ENCODE results near the gene ADRB2.

ADRB2 gene

DNA sequence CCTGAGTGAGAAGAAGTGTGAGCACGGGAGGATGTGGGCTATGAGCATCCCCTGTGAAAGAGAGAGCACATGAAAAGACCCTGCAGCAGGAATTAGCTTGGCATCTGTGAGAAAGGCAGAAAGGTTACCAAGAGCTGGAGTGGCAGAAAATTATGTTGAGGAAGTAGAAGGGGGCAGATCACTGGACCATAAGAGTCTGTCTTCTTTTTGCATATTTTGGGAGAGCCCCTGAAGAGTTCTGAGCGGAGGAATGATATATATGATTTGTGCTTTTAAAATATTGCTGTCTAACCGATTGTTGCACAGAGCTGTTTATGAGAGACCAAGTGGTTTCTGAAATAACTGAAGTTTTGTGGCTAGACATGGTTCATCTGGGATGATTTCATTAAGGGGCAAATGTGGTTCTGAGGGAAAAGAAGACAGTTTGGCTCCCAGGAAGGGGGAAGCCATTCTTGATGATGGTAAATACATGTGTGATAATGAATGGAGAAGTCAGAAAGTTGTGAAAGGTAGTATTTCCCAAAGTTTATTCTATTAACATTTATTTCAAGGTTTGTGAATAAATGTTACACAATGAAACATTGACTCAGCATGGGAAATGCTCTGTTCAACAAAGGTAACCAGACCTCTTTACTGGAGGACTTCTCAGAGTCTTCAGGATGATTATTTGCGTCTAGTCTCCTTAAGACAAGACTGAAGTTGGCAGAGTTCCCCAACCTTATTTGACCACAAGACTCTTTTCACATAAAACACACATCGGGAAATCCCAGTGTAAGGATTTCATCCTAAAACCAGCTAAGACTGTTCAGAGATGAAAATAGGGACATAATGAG is 31.5 kb upstream of the ADRB2 start:
- TF ChIP-seq EZH2phosphoT487 (IDR thresholded peaks at IDR 0.05; ENCODE audit: borderline replicate concordance, low read length): no peak
- TF ChIP-seq, protein P1, sequence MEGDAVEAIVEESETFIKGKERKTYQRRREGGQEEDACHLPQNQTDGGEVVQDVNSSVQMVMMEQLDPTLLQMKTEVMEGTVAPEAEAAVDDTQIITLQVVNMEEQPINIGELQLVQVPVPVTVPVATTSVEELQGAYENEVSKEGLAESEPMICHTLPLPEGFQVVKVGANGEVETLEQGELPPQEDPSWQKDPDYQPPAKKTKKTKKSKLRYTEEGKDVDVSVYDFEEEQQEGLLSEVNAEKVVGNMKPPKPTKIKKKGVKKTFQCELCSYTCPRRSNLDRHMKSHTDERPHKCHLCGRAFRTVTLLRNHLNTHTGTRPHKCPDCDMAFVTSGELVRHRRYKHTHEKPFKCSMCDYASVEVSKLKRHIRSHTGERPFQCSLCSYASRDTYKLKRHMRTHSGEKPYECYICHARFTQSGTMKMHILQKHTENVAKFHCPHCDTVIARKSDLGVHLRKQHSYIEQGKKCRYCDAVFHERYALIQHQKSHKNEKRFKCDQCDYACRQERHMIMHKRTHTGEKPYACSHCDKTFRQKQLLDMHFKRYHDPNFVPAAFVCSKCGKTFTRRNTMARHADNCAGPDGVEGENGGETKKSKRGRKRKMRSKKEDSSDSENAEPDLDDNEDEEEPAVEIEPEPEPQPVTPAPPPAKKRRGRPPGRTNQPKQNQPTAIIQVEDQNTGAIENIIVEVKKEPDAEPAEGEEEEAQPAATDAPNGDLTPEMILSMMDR (IDR thresholded peaks at IDR 0.05; ENCODE audit: low read depth, low read length, poor library complexity, severe bottlenecking): no peak
- H3K4me1 ChIP-seq (ENCODE audit: control insufficient read depth, low read length): peaks cover 11% of the 10 kb centered on the region

DNA sequence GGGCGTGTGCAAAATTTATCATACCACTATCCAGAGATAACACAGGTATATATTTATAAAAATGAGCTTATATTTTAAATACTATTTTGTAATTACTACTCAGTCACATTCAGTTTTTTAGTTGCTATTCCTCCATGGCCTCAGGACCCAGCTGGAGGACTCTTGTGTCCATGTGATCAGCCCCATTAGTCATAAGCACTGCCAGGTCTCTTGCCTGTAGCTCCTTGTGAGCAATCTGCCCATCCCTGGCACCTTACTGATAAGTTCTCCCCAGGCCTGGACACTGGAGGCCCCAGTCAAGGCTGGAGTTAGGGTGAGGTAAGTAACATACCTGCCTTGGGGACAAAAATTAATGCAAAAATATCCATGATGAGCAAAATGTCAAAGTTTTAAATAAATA is 29.5 kb upstream of the ADRB2 start:
- Histone ChIP-seq H3K4me3 (ENCODE audit: low read length) (no peak overlapping the region), H3F3A (ENCODE audit: control insufficient read depth, insufficient read depth) (no peaks in the 10 kb centered on the region), H3K9me3 (ENCODE audit: control insufficient read depth, insufficient read depth, low read length) (no peaks in the 10 kb centered on the region), H4K20me1 (ENCODE audit: control insufficient read depth, insufficient read depth, low read depth, low read length) (no peaks in the 10 kb centered on the region), H3K27me3 (ENCODE audit: control insufficient read depth, low read length) (no peaks in the 10 kb centered on the region), H3K36me3 (ENCODE audit: control insufficient read depth, low read length) (no peaks in the 10 kb centered on the region), H3K79me2 (ENCODE audit: control insufficient read depth, low read length) (no peaks in the 10 kb centered on the region), H3K27ac (ENCODE audit: low read depth, low read length) (no peak overlapping the region), H3K9me2 (replicated peaks; ENCODE audit: control insufficient read depth, low read length) (no peaks in the 10 kb centered on the region), H3K4me2 (ENCODE audit: low read length) (no peak overlapping the region), H3K4me1 (ENCODE audit: control insufficient read depth, low read length) (peaks cover 11% of the 10 kb centered on the region)
- TF ChIP-seq, protein P1 (IDR thresholded peaks at IDR 0.05; ENCODE audit: low read depth, low read length, poor library complexity, severe bottlenecking): no peak
- no peak for TF ChIP-seq EZH2phosphoT487 (IDR thresholded peaks at IDR 0.05; ENCODE audit: borderline replicate concordance, low read length)

More for the DNA sequence above, 31.5 kb upstream of the ADRB2 start:
- H3F3A ChIP-seq (ENCODE audit: control insufficient read depth, insufficient read depth): no peaks in the 10 kb centered on the region
- H3K4me3 ChIP-seq (ENCODE audit: low read length): no peak overlapping the region
- no peak overlapping the region; the same call in 1 of the 2 replicates for H3K4me2 ChIP-seq (ENCODE audit: low read length)
- no peaks in the 10 kb centered on the region for H3K27me3 ChIP-seq (ENCODE audit: control insufficient read depth, low read length)
- H3K27ac ChIP-seq (ENCODE audit: low read depth, low read length): no peak overlapping the region
- H3K9me2 ChIP-seq (replicated peaks; ENCODE audit: control insufficient read depth, low read length): no peaks in the 10 kb centered on the region
- H3K36me3 ChIP-seq (ENCODE audit: control insufficient read depth, low read length): no peaks in the 10 kb centered on the region
- no peaks in the 10 kb centered on the region for H4K20me1 ChIP-seq (ENCODE audit: control insufficient read depth, insufficient read depth, low read depth, low read length)
- H3K79me2 ChIP-seq (ENCODE audit: control insufficient read depth, low read length): no peaks in the 10 kb centered on the region
- no peaks in the 10 kb centered on the region for H3K9me3 ChIP-seq (ENCODE audit: control insufficient read depth, insufficient read depth, low read length)

DNA sequence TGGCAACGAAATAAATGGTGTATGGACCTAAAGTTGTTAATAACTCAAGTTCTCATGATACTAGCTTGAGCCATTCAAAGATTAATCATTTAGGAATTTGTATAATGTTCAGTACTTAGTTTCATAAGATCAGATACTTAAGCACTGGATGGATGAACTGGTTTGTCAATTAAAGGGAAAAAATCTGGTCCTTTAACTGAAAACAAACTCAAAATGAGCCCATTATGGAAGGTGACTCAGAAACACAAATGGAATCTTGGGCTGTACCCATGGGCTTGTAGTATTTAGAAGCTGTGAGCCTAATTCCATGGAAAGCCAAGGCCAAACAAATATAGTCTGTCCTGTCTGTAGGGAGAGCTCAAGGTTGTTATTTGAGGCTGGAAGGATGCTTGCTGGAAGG is 27.6 kb upstream of the ADRB2 start:
- H3K9me3 ChIP-seq (ENCODE audit: control insufficient read depth, insufficient read depth, low read length): no peaks in the 10 kb centered on the region
- H3K27ac ChIP-seq (ENCODE audit: low read depth, low read length): no peak overlapping the region
- H3K9me2 ChIP-seq (replicated peaks; ENCODE audit: control insufficient read depth, low read length): no peaks in the 10 kb centered on the region
- H3K4me3 ChIP-seq (ENCODE audit: low read length): no peak overlapping the region
- no peaks in the 10 kb centered on the region for H4K20me1 ChIP-seq (ENCODE audit: control insufficient read depth, insufficient read depth, low read depth, low read length)
- H3K27me3 ChIP-seq (ENCODE audit: control insufficient read depth, low read length): no peaks in the 10 kb centered on the region
- TF ChIP-seq EZH2phosphoT487 (IDR thresholded peaks at IDR 0.05; ENCODE audit: borderline replicate concordance, low read length): no peak
- TF ChIP-seq, protein P1 (IDR thresholded peaks at IDR 0.05; ENCODE audit: low read depth, low read length, poor library complexity, severe bottlenecking): no peak
- H3K36me3 ChIP-seq (ENCODE audit: control insufficient read depth, low read length): no peaks in the 10 kb centered on the region
- no peaks in the 10 kb centered on the region for H3F3A ChIP-seq (ENCODE audit: control insufficient read depth, insufficient read depth)
- H3K4me1 ChIP-seq (ENCODE audit: control insufficient read depth, low read length): peaks cover 11% of the 10 kb centered on the region
- no peaks in the 10 kb centered on the region for H3K79me2 ChIP-seq (ENCODE audit: control insufficient read depth, low read length)
- H3K4me2 ChIP-seq (ENCODE audit: low read length): no peak overlapping the region
